Activated naive CD8-positive, alpha-beta T cell treated with anti-CD3 and anti-CD28 coated beads, Interleukin-2, amount 50 U/mL, for 24 hours (primary cell): ENCODE data around the gene SLC26A11.

Source experiments
- ATAC-seq: fragments of 150-1000 bp; cut with Tn5 transposase; one replicate; pipeline ENCODE4 v1.10.0; 2021
- DNase-seq: peaks from one replicate; pipeline ENCODE4 v3.0.0; 2021
- H3K27ac Mint-ChIP-seq: one replicate; pipeline ENCODE4 v1.8.0; 2021; ENCODE audit warnings: mild to moderate bottlenecking, mixed read lengths
- H3K27me3 Mint-ChIP-seq: one replicate; pipeline ENCODE4 v1.8.0; 2021; ENCODE audit warnings: mixed read lengths
- H3K36me3 Mint-ChIP-seq: one replicate; pipeline ENCODE4 v1.8.0; 2021; ENCODE audit warnings: low read depth, mixed read lengths
- H3K4me1 Mint-ChIP-seq: one replicate; pipeline ENCODE4 v1.8.0; 2021; ENCODE audit warnings: mixed read lengths
- H3K4me3 Mint-ChIP-seq: one replicate; pipeline ENCODE4 v1.8.0; 2021; ENCODE audit warnings: mild to moderate bottlenecking, moderate library complexity, mixed read lengths
- H3K9me3 Mint-ChIP-seq: one replicate; pipeline ENCODE4 v1.8.0; 2021; ENCODE audit warnings: mixed read lengths

The SLC26A11 gene

GRCh38 chr17:80220054-80220735, at the start of gene SLC26A11, which contains the start of gene SGSH:
Gene SLC26A11 (plus strand): TSS chr17:80220427. CDS start chr17:80221561, 1,134 bp downstream.
Gene SGSH (minus strand): TSS chr17:80220333. CDS start chr17:80220313, 20 bp downstream.
- no peaks in the 10 kb centered on the region for H3K9me3 Mint-ChIP-seq
- H3K36me3 Mint-ChIP-seq, result peaks cover 11% of the 10 kb centered on the region
- DNase-seq (peak; percentile 74), ATAC-seq (peak; percentile 42)
- peaks cover 3% of the 10 kb centered on the region for H3K27me3 Mint-ChIP-seq
- peak within 1 kb of the TSS; percentile 84 for H3K4me3 Mint-ChIP-seq
- peaks cover 33% of the 10 kb centered on the region for H3K4me1 Mint-ChIP-seq
- H3K27ac Mint-ChIP-seq, result peak within 1 kb of the TSS; percentile 89

- Mint-ChIP-seq H3K36me3 (no peaks in the 10 kb centered on the region), H3K4me3 (no peak overlapping the region), H3K27me3 (peaks cover 11% of the 10 kb centered on the region), H3K9me3 (no peaks in the 10 kb centered on the region), H3K4me1 (no peaks in the 10 kb centered on the region), H3K27ac (no peak overlapping the region)
- no peak for DNase-seq
- ATAC-seq, result no peak
These were observed 48.5 kb upstream of the SLC26A11 start for GRCh38 chr17:80171681-80172080.

- Mint-ChIP-seq H3K27me3 (peaks cover 11% of the 10 kb centered on the region), H3K9me3 (no peaks in the 10 kb centered on the region), H3K27ac (no peak overlapping the region), H3K36me3 (no peaks in the 10 kb centered on the region), H3K4me1 (no peaks in the 10 kb centered on the region), H3K4me3 (no peak overlapping the region)
- ATAC-seq (no peak), DNase-seq (no peak)
These were observed 47.1 kb upstream of the SLC26A11 start for GRCh38 chr17:80173126-80173525.

- ATAC-seq, result no peak
- H3K9me3 Mint-ChIP-seq, result no peaks in the 10 kb centered on the region
- no peak overlapping the region for H3K27ac Mint-ChIP-seq
- H3K4me3 Mint-ChIP-seq, result no peak overlapping the region
- H3K27me3 Mint-ChIP-seq, result peaks cover 8% of the 10 kb centered on the region
- H3K36me3 Mint-ChIP-seq, result no peaks in the 10 kb centered on the region
- no peak for DNase-seq
- no peaks in the 10 kb centered on the region for H3K4me1 Mint-ChIP-seq
These were observed 46.3 kb upstream of the SLC26A11 start for GRCh38 chr17:80173916-80174315.

GRCh38 chr17:80176757-80177156, 43.5 kb upstream of the SLC26A11 start:
- H3K9me3 Mint-ChIP-seq, result no peaks in the 10 kb centered on the region
- H3K4me1 Mint-ChIP-seq, result no peaks in the 10 kb centered on the region
- no peaks in the 10 kb centered on the region for H3K36me3 Mint-ChIP-seq
- H3K4me3 Mint-ChIP-seq, result no peak overlapping the region
- H3K27ac Mint-ChIP-seq, result no peak overlapping the region
- H3K27me3 Mint-ChIP-seq, result peaks cover 3% of the 10 kb centered on the region
- ATAC-seq (no peak), DNase-seq (no peak)

GRCh38 chr17:80177986-80178595, 42.1 kb upstream of the SLC26A11 start:
- ATAC-seq (no peak), DNase-seq (no peak)
- no peak overlapping the region for H3K4me3 Mint-ChIP-seq
- H3K27ac Mint-ChIP-seq, result no peak overlapping the region
- H3K36me3 Mint-ChIP-seq, result no peaks in the 10 kb centered on the region
- H3K9me3 Mint-ChIP-seq, result no peaks in the 10 kb centered on the region
- H3K27me3 Mint-ChIP-seq, result peaks cover 3% of the 10 kb centered on the region
- no peaks in the 10 kb centered on the region for H3K4me1 Mint-ChIP-seq

- no peaks in the 10 kb centered on the region for H3K36me3 Mint-ChIP-seq
- no peak overlapping the region for H3K4me3 Mint-ChIP-seq
- ATAC-seq (no peak), DNase-seq (no peak)
- no peaks in the 10 kb centered on the region for H3K9me3 Mint-ChIP-seq
- no peaks in the 10 kb centered on the region for H3K4me1 Mint-ChIP-seq
- H3K27ac Mint-ChIP-seq, result no peak overlapping the region
- peaks cover 3% of the 10 kb centered on the region for H3K27me3 Mint-ChIP-seq
These were observed 40.0 kb upstream of the SLC26A11 start for GRCh38 chr17:80180192-80180591.

GRCh38 chr17:80181431-80181830, 38.8 kb upstream of the SLC26A11 start:
- H3K4me3 Mint-ChIP-seq, result no peak overlapping the region
- H3K9me3 Mint-ChIP-seq, result no peaks in the 10 kb centered on the region
- no peaks in the 10 kb centered on the region for H3K27me3 Mint-ChIP-seq
- no peaks in the 10 kb centered on the region for H3K36me3 Mint-ChIP-seq
- ATAC-seq (no peak), DNase-seq (no peak)
- H3K27ac Mint-ChIP-seq, result no peak overlapping the region
- H3K4me1 Mint-ChIP-seq, result no peaks in the 10 kb centered on the region

GRCh38 chr17:80182118-80182844, 37.9 kb upstream of the SLC26A11 start:
- DNase-seq (no peak), ATAC-seq (no peak)
- peaks cover under 1% of the 10 kb centered on the region for H3K27me3 Mint-ChIP-seq
- no peak overlapping the region for H3K4me3 Mint-ChIP-seq
- H3K9me3 Mint-ChIP-seq, result no peaks in the 10 kb centered on the region
- H3K27ac Mint-ChIP-seq, result no peak overlapping the region
- no peaks in the 10 kb centered on the region for H3K4me1 Mint-ChIP-seq
- H3K36me3 Mint-ChIP-seq, result no peaks in the 10 kb centered on the region

- H3K27me3 Mint-ChIP-seq, result peaks cover 2% of the 10 kb centered on the region
- no peaks in the 10 kb centered on the region for H3K36me3 Mint-ChIP-seq
- no peak overlapping the region for H3K4me3 Mint-ChIP-seq
- H3K9me3 Mint-ChIP-seq, result no peaks in the 10 kb centered on the region
- ATAC-seq (no peak), DNase-seq (no peak)
- no peak overlapping the region for H3K27ac Mint-ChIP-seq
- H3K4me1 Mint-ChIP-seq, result no peaks in the 10 kb centered on the region
These were observed 37.4 kb upstream of the SLC26A11 start for GRCh38 chr17:80182845-80183223.

GRCh38 chr17:80183581-80184422, 36.4 kb upstream of the SLC26A11 start:
- H3K4me3 Mint-ChIP-seq, result no peak overlapping the region
- H3K27me3 Mint-ChIP-seq, result peaks cover 2% of the 10 kb centered on the region
- no peak for DNase-seq
- H3K27ac Mint-ChIP-seq, result no peak overlapping the region
- H3K9me3 Mint-ChIP-seq, result no peaks in the 10 kb centered on the region
- H3K36me3 Mint-ChIP-seq, result no peaks in the 10 kb centered on the region
- no peak for ATAC-seq
- no peaks in the 10 kb centered on the region for H3K4me1 Mint-ChIP-seq

- H3K4me3 Mint-ChIP-seq, result no peak overlapping the region
- no peak overlapping the region for H3K27ac Mint-ChIP-seq
- ATAC-seq, result no peak
- H3K36me3 Mint-ChIP-seq, result no peaks in the 10 kb centered on the region
- H3K4me1 Mint-ChIP-seq, result no peaks in the 10 kb centered on the region
- no peaks in the 10 kb centered on the region for H3K9me3 Mint-ChIP-seq
- DNase-seq, result no peak
- peaks cover 2% of the 10 kb centered on the region for H3K27me3 Mint-ChIP-seq
These were observed 35.9 kb upstream of the SLC26A11 start for GRCh38 chr17:80184423-80184714.

- ATAC-seq, result no peak
- no peaks in the 10 kb centered on the region for H3K4me1 Mint-ChIP-seq
- H3K27me3 Mint-ChIP-seq, result peaks cover 2% of the 10 kb centered on the region
- H3K27ac Mint-ChIP-seq, result no peak overlapping the region
- no peak overlapping the region for H3K4me3 Mint-ChIP-seq
- no peaks in the 10 kb centered on the region for H3K9me3 Mint-ChIP-seq
- no peaks in the 10 kb centered on the region for H3K36me3 Mint-ChIP-seq
- DNase-seq, result no peak
These were observed 34.3 kb upstream of the SLC26A11 start for GRCh38 chr17:80185968-80186367.

- H3K27ac Mint-ChIP-seq, result no peak overlapping the region
- ATAC-seq (no peak), DNase-seq (no peak)
- H3K9me3 Mint-ChIP-seq, result no peaks in the 10 kb centered on the region
- no peaks in the 10 kb centered on the region for H3K36me3 Mint-ChIP-seq
- no peaks in the 10 kb centered on the region for H3K4me1 Mint-ChIP-seq
- H3K4me3 Mint-ChIP-seq, result no peak overlapping the region
- peaks cover 8% of the 10 kb centered on the region for H3K27me3 Mint-ChIP-seq
These were observed 33.1 kb upstream of the SLC26A11 start for GRCh38 chr17:80187090-80187489.
